NCI-H1436 treated with DMSO at 0.1 percent for 48 hours (cell line): ENCODE measurements around the gene MMP8.

Experiments used
- DNase-seq: peaks from one replicate; lab custom pipeline; 2025; lab: John Stamatoyannopoulos, UW

The MMP8 gene

DNA sequence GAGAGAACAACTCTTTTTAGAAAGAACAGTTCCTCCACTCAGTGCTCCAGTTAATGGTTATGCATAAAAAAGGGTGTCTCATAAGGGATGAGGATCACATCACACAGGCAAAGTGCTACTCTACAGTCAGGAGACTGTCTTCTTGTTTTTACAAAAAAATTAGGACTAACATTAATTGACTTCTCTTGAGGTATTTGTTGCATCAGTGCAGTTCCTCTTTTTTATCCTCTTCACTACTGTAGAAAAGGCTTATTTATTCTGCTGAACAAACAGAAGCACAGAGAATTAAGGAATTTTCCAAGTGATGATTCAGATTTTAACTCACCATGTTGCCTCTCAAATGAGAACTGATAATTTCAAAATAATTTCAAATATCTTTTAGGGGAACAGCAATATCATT lies 1.9 kb downstream of the MMP8 start:
- DNase-seq, result no peak

DNA sequence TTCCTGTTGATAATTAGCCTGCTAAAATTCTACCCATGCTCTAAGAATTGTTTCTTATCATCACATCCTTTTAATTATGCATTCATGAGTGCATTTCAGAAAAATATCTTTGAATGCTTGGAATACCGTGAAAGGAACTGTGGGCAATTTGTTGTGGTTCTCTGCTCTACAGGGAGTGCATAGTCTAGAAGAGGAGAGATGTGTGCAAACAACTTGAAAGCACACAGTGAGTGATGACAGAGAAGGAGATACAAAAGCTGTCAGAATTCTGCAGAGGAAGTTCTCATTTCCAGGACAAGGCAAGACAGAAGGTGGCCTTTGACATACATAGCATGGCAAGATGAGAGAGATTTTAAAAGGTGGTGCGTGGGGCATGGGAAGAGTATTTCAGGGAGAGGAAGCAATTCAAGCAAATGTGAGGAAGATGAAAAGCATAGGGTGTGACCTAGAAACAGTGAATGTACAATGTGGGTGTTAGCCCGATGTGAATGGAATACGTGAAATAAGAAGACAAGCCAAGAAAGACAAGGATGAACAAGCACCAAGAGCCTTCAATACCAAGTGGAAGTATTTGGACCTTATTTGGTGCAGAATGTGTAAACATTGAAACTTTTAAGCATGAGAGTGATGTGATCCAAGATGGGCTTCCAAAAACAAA lies 5.0 kb downstream of the MMP8 start:
- no peak for DNase-seq

DNA sequence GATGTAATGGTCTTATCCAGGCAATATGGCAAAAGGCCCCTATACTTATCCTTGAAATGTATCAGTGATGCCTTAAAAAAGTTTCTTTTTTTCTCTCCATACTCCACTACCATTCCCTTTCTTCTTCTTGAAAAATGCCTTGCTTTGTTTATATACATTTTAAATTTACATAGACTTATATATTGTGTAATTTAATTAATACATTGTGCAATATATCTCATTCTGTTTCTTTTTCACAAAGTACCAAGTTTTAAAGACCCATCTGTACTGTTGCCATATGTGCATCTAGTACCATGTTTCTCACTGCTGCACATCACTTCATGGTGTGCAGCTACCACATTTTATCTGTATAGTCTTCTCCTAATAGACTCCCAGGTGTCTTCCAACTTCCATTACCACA lies 7.5 kb downstream of the MMP8 start:
- DNase-seq, result no peak

DNA sequence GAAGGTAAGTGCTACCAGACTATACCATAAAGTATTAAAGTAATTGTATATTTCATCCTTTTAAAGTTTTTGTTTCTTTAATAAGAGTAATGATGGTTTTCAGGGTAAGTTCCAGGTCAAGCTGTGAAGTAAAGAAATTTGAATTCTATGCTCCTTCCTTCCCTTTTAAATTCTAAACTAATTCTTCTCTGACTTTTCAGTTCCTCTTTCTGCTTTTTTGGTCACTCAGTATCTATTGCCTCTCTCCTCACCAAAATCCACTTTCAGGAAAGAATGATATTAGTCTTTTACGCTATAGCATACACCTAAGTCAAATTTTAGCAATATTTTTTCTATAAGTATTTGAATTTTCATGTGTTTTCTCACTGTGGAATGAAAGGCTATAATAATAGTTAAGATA lies 8.2 kb downstream of the MMP8 start:
- no peak for DNase-seq

DNA sequence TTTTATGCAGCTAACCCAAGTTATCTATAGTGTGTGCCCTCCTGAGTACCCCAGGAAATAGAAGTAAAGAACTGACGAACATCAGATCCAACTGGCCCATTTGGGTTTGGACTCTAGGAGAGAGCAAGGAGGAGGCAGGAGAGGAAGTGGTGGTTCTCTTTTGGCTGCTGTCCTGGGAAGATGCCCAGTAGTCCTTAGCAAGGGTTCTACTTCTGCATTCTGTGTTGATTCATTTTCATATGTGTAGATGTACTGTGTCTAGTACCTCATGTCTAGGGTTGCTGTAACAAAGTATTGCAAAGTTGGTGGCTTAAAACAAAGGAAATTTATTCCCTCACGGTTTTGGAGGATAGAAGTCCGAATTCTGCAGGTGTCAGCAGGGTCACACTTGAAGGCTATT lies 12.6 kb downstream of the MMP8 start:
- no peak for DNase-seq

DNA sequence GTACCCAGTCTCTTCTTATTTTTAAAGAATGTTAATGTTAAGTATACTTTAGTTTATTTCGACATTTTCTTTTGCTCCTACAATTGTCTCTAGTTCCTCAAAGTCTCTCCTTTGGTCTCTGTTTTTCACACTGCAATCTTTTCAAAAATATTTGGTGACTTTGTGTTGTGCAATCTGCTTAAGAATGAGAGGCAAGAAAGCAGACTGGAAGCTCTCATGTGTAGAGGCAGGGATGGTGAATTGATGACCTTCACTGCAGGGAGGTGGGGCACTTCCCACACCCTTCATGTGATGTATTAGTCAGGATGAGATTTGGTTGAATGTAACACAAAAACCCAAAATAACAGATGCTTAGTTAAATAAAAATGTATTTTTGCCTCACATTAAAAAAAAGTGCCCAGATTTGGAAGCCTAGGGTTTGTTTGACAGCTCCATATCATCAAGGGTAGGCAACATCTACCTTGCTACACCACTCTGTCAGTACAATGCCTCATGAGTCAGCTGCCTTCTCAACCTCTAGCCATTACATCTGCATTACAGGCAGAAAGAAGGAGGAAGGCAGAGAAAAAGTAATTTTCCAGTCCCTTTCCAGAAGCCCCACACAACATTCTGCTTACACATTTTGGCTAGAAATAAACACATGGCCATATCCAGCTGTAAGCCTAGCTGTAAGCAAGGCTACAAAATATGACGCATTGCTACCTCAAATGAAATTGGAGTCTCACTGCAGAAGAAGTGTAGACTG lies 15.4 kb downstream of the MMP8 start:
- no peak for DNase-seq

DNA sequence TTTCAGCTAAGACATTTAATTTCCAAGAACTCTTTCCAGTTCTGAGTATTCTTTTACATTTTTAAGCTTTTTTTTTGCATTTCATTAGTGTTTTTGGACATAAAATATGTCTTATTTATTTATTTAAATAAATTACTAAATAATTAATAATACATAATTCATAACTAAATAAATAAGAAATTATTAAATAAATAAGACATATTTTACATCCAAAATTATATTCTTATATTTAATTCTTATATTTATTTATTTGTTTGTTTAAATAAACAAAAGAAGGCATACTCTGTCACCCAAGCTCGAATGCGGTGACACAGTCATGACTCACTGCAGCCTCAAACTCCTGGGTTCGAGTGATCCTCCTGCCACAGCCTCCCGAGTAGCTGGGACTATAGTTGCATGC lies 16.1 kb downstream of the MMP8 start:
- DNase-seq, result no peak

DNA sequence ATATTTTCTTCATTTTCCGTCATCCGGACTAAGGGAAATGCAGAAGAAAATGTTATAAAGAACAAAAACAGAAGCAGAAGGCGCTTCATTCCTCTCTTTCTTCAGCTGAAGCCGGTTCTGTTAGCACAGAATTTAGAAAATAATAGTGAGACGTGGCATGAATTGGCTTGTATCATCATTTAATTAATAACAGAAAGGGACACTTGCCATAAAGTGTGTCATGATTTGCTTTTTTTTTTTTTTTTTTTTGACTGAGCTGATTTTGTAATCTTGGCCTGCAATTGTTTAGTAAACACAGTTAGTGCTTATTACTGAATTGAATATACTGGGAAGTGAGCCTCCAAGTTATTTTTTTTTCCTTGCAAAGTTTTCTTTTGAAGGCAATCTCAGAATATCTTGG lies 19.1 kb downstream of the MMP8 start, which contains the start of gene MMP27:
TSS of gene MMP27 (minus strand) at position 144 of the 400 bp plus-strand sequence. CDS start at position 89, 55 bp downstream.
- no peak for DNase-seq

DNA sequence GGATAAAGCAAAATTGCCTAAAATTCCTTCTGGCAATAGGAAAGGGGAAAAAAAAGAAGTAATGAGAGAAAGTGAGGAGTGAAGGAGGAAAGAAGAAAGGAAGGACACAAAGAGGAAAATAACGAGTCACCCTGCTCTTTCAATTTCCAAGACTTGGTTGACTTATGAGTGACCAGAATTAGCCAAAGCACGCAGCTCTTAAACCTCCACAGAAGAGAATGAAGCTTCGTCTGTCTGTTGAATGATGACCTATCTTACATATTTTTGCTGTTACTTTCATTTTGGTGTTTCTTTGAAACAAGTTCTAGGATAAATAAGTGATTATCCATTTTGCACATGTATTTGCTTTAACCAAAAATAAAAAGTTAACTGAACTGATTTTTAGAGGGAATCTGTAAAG lies 19.9 kb downstream of the MMP8 start:
- DNase-seq, result no peak

DNA sequence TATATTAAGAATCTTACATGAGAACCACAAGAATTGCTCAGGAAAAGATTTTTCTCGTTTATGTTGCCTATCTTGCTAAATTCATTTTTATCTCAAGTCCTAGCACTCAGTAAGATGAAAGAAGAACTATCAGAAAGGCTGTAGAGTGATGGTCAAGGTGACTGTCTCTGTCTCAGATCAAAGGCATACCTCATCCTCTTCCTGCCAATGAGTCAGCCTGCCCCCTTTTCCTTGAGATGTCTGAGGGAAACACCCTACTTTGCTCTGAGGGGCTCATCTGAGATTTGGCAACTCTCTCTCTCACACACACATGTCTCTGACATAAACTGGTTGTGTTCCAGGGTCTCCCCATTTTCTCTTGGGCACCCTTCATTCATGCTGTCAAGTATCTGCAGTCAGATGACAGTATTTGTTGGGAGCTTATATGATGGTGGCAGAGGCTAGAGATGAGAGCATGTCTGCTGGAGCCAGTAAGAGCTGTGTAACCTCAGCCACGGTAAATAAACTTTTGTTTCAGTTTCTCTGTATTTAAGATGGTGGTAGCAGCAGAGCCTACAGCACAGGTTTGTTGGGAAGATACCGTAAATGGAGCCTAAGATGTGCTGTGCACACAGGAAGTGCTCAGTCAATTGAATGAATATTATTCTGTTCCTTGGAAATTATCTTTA lies 20.8 kb downstream of the MMP8 start:
- no peak for DNase-seq

DNA sequence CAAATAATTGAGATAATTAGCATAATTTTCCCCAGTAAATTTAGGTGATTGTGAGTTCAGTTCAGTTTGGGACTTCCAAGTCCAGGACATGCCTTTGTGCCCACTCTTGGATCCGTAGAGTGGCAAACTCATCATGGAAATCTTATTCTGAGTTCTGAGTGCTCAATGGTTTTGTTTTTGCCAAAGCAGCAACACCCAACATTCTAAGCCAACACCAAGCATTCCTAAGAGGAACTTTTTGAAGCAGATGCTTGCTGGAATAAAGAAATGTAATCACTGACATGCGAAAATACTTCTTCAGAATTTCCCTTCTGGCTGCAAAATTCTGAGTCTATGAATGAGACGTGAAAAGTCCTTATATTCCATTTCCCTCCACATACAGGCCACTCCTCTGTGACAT lies 29.6 kb downstream of the MMP8 start:
- DNase-seq, result no peak

DNA sequence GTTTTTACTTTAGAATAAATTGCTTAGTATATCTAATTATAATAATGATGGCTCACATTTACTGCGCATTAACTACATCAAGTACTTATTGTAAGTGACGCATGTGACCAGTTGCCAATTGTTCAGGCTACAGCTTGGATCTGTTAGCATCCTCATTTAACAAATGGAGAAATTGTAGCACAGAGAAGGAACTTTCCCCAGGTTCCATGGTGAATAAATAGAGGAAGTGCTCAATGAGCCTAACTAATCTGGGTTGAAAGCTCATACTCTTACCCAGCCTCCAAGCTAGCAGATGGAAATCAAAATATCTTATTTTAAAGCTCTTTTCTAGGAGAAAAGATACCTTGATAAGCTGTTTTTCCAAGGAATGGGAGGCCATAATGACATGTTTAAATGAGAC lies 39.0 kb downstream of the MMP8 start:
- DNase-seq, result no peak

DNA sequence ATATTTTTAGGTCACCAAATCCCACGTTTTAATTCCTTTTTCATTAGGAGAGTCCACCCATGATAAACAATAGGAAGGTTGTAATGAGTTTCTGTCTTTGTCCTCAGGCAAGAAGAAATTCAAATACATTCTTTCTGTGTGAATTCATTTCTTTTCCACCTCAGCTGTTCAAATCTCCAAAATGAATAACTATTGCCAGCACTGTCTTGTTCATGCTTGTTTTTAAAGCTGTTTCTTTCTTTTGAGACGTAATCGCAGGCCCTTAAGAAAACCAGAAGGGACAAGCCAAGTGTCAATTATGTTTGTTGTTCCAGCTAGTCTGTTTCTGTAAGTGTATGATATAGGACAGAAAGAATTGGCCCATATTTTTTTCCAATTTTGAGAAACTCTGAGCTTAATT lies 39.4 kb downstream of the MMP8 start:
- DNase-seq, result no peak

DNA sequence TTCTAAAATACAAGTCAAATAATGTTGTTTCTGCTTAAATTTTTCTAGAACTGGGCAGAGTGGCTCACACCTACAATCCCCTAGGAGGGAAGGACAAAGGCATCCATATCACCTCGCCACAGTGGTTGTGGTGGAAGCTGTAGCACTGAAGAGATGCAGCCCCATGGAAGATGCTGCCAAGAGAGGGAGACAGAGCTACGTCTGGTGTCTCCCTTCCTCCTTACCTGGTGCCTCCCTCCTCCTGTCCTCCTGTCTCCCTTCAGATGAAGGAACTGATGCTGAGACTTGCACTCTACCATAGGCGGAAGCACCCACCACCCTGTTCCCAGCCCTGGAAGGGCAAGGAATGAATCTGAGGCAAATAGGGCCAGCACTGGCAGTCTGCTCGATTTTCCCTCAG lies 41.5 kb downstream of the MMP8 start:
- no peak for DNase-seq

DNA sequence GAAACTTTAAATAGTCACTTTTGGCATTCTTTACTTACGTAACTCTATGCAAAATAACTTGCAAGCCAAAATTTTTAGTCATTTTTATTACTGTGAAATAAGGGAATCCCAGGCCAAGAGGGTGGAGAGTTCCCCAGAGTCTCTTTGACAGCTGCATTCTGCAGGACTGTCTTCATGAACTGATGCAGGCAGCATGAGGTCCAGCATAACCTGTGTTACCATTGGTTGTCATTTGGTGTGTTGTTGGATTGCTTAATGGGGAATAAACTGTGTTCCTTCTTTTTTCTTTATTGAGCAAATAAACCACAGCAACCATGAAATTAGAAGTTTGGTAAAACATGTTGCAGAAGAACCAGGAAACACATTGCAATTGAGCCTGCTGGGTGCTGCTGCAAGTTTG lies 43.8 kb downstream of the MMP8 start:
- no peak for DNase-seq

DNA sequence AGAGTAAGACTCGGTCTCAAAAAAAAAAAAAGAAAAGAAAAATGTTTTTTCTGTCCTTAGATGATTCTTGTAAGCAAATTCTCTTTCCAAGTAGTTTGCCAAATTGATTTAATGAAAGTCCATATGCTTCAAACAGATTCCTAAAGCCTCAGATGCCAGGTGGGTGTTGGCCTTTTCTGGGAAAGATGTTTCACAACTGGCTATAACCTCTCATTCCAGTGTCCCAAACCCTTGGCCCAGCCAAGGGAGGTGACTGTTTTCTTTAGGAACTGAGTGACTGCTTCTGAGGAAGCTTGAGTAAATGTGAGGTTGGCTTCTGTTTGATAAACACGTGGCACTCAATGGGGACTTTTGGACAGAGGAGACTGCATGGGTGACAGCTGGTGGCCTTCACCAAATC lies 46.7 kb downstream of the MMP8 start:
- DNase-seq, result no peak

DNA sequence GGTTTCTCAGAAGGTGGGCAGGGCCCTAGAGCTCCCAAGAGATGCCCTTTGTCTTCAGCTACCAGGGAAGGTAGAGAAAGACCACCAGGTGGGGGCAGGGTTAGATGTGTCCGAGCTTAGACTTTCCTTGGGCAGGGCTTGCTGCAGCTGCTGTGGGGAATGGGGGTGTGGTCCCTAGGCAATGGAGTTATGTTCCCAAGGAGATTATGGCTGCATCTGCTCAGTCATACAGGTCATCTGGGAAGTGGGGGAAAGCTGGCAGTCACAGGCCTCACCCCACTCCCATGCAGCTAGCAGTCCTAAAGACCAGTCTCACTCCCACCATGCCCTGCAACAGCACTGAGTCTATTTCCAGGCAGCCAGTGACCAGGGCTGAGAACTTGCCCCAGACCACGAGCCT lies 48.7 kb downstream of the MMP8 start:
- no peak for DNase-seq

DNA sequence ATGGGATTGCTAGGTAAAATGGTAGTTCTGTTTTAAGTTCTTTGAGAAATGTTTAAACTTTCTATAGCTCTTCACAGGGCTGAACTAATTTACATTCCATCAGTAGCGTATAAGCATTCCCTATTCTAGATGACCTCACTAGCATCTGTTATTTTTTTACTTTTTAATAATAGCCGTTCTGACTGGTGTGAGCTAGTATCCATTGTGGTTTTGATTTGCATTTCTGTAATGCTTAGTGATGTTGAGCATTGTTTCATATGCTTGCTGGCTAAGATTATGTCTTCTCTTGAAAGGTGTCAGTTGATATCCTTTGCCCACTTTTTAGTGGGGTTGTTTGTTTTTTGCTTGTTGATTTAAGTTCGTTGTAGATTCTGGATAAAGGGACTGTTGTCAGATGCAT lies 55.1 kb downstream of the MMP8 start:
- no peak for DNase-seq

DNA sequence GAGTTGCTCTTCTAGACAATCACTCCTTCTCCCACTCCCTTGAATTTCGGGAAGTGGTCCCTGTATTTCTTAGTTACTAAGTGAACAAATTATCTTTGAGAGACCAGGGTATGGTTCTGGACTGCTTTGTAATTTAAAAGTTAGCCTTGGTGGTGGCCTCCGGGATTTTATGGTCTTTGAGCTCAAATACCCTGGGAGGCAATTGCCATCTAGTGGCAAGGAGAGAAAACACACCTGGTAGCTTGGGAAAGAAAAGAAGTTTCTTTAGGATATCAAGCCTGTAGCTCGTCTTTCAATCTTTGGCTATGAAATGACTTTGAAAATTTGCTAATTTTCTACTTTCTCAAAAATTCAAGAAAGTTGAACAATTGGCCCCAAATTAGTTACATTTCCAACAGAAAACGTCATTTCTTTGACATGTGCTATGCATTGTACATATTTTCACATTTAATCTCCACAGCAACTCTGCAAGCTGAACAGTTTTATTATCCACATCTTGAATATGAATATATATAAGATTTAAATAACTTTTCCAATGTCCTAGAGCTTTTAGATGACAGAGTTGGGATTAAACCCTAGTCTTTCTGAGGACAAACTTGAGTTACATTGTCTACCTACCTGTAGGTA lies 58.3 kb downstream of the MMP8 start:
- DNase-seq, result no peak

DNA sequence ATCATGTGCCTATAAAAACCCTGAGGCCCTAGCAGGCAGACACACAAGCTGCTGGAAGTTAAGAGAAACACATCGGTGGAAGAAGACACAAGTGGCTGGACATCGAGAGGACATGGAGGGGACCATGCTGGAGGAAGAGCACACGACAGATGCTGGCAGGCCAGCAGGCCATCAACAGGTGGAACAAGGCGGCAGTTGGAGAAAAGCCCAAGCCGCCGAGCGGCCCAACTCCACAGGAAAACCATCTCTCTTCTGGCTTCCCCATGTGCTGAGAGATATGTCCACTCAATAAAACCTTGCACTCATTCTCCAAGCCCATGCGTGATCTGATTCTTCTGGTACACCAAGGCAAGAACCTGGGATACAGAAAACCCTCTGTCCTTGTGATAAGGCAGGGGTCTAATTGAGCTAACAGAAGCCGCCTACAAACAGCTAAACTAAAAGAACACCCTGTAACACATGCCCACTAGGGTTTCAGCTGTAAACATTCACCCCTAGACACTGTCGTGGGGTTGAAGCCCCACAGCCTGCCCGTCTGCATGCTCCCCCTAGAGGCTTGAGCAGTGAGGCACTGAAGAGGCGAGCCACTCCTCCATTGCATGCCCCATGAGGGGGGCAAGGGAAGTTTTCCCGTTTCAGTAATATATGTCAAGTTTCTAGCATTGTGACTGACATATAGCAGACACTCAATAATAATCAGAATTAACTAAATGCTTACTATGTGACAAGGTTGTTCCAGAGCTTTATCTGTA lies 60.6 kb downstream of the MMP8 start:
- no peak for DNase-seq

DNA sequence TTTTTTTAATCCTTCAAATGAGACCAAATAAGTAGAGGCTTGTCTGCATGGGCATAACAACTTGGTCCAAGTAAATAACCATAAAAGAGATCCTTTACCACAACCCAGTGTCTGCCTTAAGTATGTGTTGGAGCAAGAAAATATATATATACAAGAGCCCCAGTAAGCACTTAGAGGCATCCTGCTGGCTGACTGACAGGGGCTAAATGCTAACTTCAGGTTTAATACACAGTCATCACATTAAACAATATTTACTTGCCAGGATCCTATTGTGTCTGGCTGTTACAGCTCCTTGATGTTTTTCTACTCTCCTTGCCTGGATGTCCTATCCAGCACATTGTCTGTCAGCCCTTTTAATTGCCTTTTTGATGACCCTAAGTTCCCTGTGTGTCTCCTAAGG lies 62.1 kb downstream of the MMP8 start:
- no peak for DNase-seq
